H1 (cell line): Measurements from ENCODE around the gene UMPS. TPM values are rescaled to one million over a fixed set of nuclear protein-coding genes. Genes with fewer than 3 reads are reported as not detected.
A peak's percentile ranks its signal among the peaks of the same experiment; 100 is the strongest.

Experiments
- CTCF ChIA-PET: fragments of 300-600 bp; sonication (Branson Sonifier 250); formaldehyde crosslinking; loops from one replicate; lab custom pipeline; 2021; ENCODE audit not compliant: partially characterized antibody; lab: Charles Lee
- POLR2A ChIA-PET: fragments of 300-600 bp; sonication (Branson Sonifier 250); formaldehyde crosslinking; loops from one replicate; lab custom pipeline; 2021; ENCODE audit warnings: inconsistent platforms; ENCODE audit not compliant: partially characterized antibody; lab: Charles Lee
- DNase-seq, 2 experiments: peaks; one replicate each; pipeline versions ENCODE4 v3.0.0 to v3.0.0-alpha.2; 2010 to 2022; ENCODE audit warnings: low spot score in 2 of 2, low read depth in 1 of 2, mixed read lengths in 1 of 2
- FAIRE-seq: peaks from 2 replicates; lab custom pipeline; 2011; peaks lifted over from hg19 to GRCh38; lab: Jason Lieb, UNC
- H2AFZ ChIP-seq: 2 replicates; pipeline ENCODE4 v1.8.1; 2012; ENCODE audit warnings: low read length, inconsistent platforms
- H2AK5ac ChIP-seq: 2 replicates; pipeline ENCODE4 v1.6.1; 2013; ENCODE audit warnings: low read depth, low read length
- H2BK120ac ChIP-seq: replicated peaks from 2 replicates; pipeline ENCODE3; 2013; ENCODE audit warnings: low read depth, low read length, inconsistent platforms
- H2BK12ac ChIP-seq: 2 replicates; pipeline ENCODE4 v1.6.1; 2013; ENCODE audit warnings: low read depth, low read length
- H2BK15ac ChIP-seq: 2 replicates; pipeline ENCODE4 v1.6.1; 2013; ENCODE audit warnings: low read length
- H2BK20ac ChIP-seq: 2 replicates; pipeline ENCODE4 v1.6.1; 2013; ENCODE audit warnings: low read length
- H2BK5ac ChIP-seq: 2 replicates; pipeline ENCODE4 v1.6.1; 2013; ENCODE audit warnings: low read depth, low read length
- H3K14ac ChIP-seq: 2 replicates; pipeline ENCODE4 v1.6.1; 2013; ENCODE audit warnings: inconsistent platforms; ENCODE audit not compliant: insufficient read length
- H3K18ac ChIP-seq: 2 replicates; pipeline ENCODE4 v1.6.1; 2013; ENCODE audit warnings: low read length; ENCODE audit errors: extremely low read depth
- H3K23ac ChIP-seq: 2 replicates; pipeline ENCODE4 v1.6.1; 2013; ENCODE audit warnings: inconsistent platforms; ENCODE audit not compliant: insufficient read length
- H3K23me2 ChIP-seq: 2 replicates; pipeline ENCODE4 v1.6.1; 2013; ENCODE audit warnings: low read depth, low read length
- H3K27ac ChIP-seq: 2 replicates; pipeline ENCODE4 v1.6.1; 2011; ENCODE audit warnings: low read depth, low read length, inconsistent platforms
- H3K27me3 ChIP-seq, 4 experiments: replicated peaks in 1 of 4; 1 replicate in 1 of 4; 2 replicates in 3 of 4; pipeline versions ENCODE4 v1.6.1 to v1.8.1; 2011 to 2013; ENCODE audit warnings: low read length in 3 of 4, mild to moderate bottlenecking in 3 of 4, inconsistent platforms in 2 of 4, mixed read lengths in 2 of 4, moderate library complexity in 1 of 4; ENCODE audit not compliant: control insufficient read depth in 3 of 4, insufficient read depth in 3 of 4; ENCODE audit errors: extremely low read depth in 1 of 4
- H3K36me3 ChIP-seq, 4 experiments: 2 replicates each; pipeline versions ENCODE4 v1.6.1 to v1.8.1; 2011 to 2013; ENCODE audit warnings: mild to moderate bottlenecking in 4 of 4, low read length in 3 of 4, moderate library complexity in 2 of 4, control low read depth in 1 of 4, inconsistent platforms in 1 of 4; ENCODE audit not compliant: insufficient read depth in 4 of 4, control insufficient read depth in 2 of 4
- H3K4ac ChIP-seq: replicated peaks from 2 replicates; pipeline ENCODE3; 2013; ENCODE audit warnings: low read length, low read depth, mixed read lengths, inconsistent platforms; ENCODE audit not compliant: insufficient read length
- H3K4me1 ChIP-seq, 4 experiments: replicated peaks in 1 of 4; 1 replicate in 1 of 4; 2 replicates in 3 of 4; pipeline versions ENCODE4 v1.6.1 to v1.8.1; 2011 to 2013; ENCODE audit warnings: low read length in 3 of 4, inconsistent platforms in 2 of 4, mixed read lengths in 1 of 4; ENCODE audit not compliant: insufficient read depth in 4 of 4, control insufficient read depth in 3 of 4
- H3K4me2 ChIP-seq, 2 experiments: 2 replicates each; pipeline versions ENCODE4 v1.6.1 to v1.8.1; 2011 to 2013; ENCODE audit warnings: low read depth in 2 of 2, low read length in 2 of 2, control low read depth in 1 of 2, inconsistent platforms in 1 of 2, mild to moderate bottlenecking in 1 of 2; ENCODE audit not compliant: insufficient read depth in 1 of 2
- H3K4me3 ChIP-seq, 4 experiments: fragments of 200-600, 300-600 bp in 1 of 4; sonication (generic), shearing (Covaris generic), sonication (Bioruptor Twin) in 1 of 4; 2 replicates each; pipeline versions ENCODE4 v1.5.1 to v1.8.1; 2011 to 2016; ENCODE audit warnings: low read length in 4 of 4, low read depth in 3 of 4, control low read depth in 2 of 4, inconsistent platforms in 2 of 4, mild to moderate bottlenecking in 2 of 4, mixed read lengths in 1 of 4, moderate library complexity in 1 of 4; ENCODE audit not compliant: insufficient read depth in 2 of 4; ENCODE audit errors: extremely low read depth in 1 of 4
- H3K56ac ChIP-seq: replicated peaks from 2 replicates; pipeline ENCODE3; 2013; ENCODE audit warnings: low read depth, mild to moderate bottlenecking, mixed read lengths, low read length, inconsistent platforms; ENCODE audit not compliant: insufficient read length
- H3K79me1 ChIP-seq: 2 replicates; pipeline ENCODE4 v1.6.1; 2013; ENCODE audit warnings: low read depth, low read length, control low read depth
- H3K79me2 ChIP-seq, 2 experiments: 2 replicates each; pipeline versions ENCODE4 v1.6.1 to v1.8.1; 2012 to 2013; ENCODE audit warnings: low read length in 2 of 2, mild to moderate bottlenecking in 2 of 2, inconsistent platforms in 1 of 2; ENCODE audit not compliant: insufficient read depth in 2 of 2, control insufficient read depth in 1 of 2
- H3K9ac ChIP-seq, 4 experiments: replicated peaks in 1 of 4; 1 replicate in 1 of 4; 2 replicates in 3 of 4; pipeline versions ENCODE4 v1.6.1 to v1.8.1; 2011 to 2013; ENCODE audit warnings: low read depth in 3 of 4, low read length in 3 of 4, control low read depth in 2 of 4, mild to moderate bottlenecking in 2 of 4, moderate library complexity in 2 of 4, inconsistent platforms in 1 of 4; ENCODE audit errors: extremely low read depth in 1 of 4
- H3K9me3 ChIP-seq, 2 experiments: 2 replicates each; pipeline versions ENCODE4 v1.6.1 to v1.8.1; 2012 to 2013; ENCODE audit warnings: mild to moderate bottlenecking in 2 of 2, moderate library complexity in 2 of 2, control low read depth in 1 of 2, inconsistent platforms in 1 of 2, low read depth in 1 of 2, low read length in 1 of 2, mixed read lengths in 1 of 2; ENCODE audit not compliant: insufficient read depth in 2 of 2
- H4K20me1 ChIP-seq, 2 experiments: replicated peaks in 1 of 2; 2 replicates each; pipeline versions ENCODE3 to v1.8.1; 2011 to 2013; ENCODE audit warnings: inconsistent platforms in 2 of 2, low read length in 2 of 2, mild to moderate bottlenecking in 1 of 2; ENCODE audit not compliant: insufficient read depth in 2 of 2, control insufficient read depth in 1 of 2
- H4K5ac ChIP-seq: 2 replicates; pipeline ENCODE4 v1.6.1; 2013; ENCODE audit warnings: low read length, low read depth, mixed read lengths, inconsistent platforms; ENCODE audit not compliant: insufficient read length
- H4K8ac ChIP-seq: 2 replicates; pipeline ENCODE4 v1.8.0; 2013; ENCODE audit warnings: mild to moderate bottlenecking, moderate library complexity, low read length, inconsistent platforms; ENCODE audit not compliant: insufficient read depth; ENCODE audit errors: extremely low read depth
- H4K91ac ChIP-seq: replicated peaks from 2 replicates; pipeline ENCODE3; 2013; ENCODE audit warnings: low read length, mixed read lengths, inconsistent platforms; ENCODE audit not compliant: insufficient read length
- BCL11A ChIP-seq, 2 experiments: IDR thresholded peaks; one replicate each; pipeline ENCODE4 v1.6.1; 2011; ENCODE audit warnings: low read depth in 2 of 2, low read length in 2 of 2, mild to moderate bottlenecking in 2 of 2
- CEBPB ChIP-seq: IDR thresholded peaks from 2 replicates; pipeline ENCODE4 v1.6.1; 2012; ENCODE audit warnings: low read depth, low read length
- EGR1 ChIP-seq: IDR thresholded peaks from 2 replicates; pipeline ENCODE4 v1.6.1; 2011; ENCODE audit warnings: low read depth, low read length, borderline replicate concordance
- EZH2 ChIP-seq: fragments of 200-600 bp; sonication (generic); IDR thresholded peaks from 2 replicates; pipeline ENCODE4 v1.7.1; 2012; ENCODE audit warnings: low read depth, mild to moderate bottlenecking, moderate library complexity, low read length, inconsistent platforms; ENCODE audit not compliant: severe bottlenecking
- HDAC6 ChIP-seq: IDR thresholded peaks from one replicate; pipeline ENCODE4 v1.7.1; 2012; ENCODE audit warnings: low read depth, mild to moderate bottlenecking, inconsistent platforms, low read length, moderate library complexity
- KDM1A ChIP-seq: fragments of 200-600, 300-600 bp; sonication (generic); IDR thresholded peaks from 2 replicates; pipeline ENCODE4 v1.7.1; 2016; ENCODE audit warnings: mild to moderate bottlenecking, low read length, borderline replicate concordance
- MAFK ChIP-seq: IDR thresholded peaks from 2 replicates; pipeline ENCODE4 v1.6.1; 2012; ENCODE audit warnings: low read depth, mild to moderate bottlenecking, improper control_type of control experiment, low read length
- PHF8 ChIP-seq: fragments of 200-600 bp; sonication (generic); conservative IDR thresholded peaks from 2 replicates; pipeline ENCODE4 v1.7.1; 2012; ENCODE audit warnings: low read depth, mild to moderate bottlenecking, inconsistent platforms, low read length, moderate library complexity
- RBBP5 ChIP-seq: IDR thresholded peaks from 2 replicates; pipeline ENCODE4 v1.7.1; 2012; ENCODE audit warnings: low read depth, mild to moderate bottlenecking, inconsistent platforms, low read length, moderate library complexity, borderline replicate concordance
- SAP30 ChIP-seq: fragments of 300-600 bp; sonication (generic); IDR thresholded peaks from 2 replicates; pipeline ENCODE4 v1.7.1; 2012; ENCODE audit warnings: low read length, moderate library complexity, mild to moderate bottlenecking, inconsistent platforms; ENCODE audit not compliant: insufficient read depth, insufficient replicate concordance
- SIX5 ChIP-seq: IDR thresholded peaks from 2 replicates; pipeline ENCODE4 v1.6.1; 2011; ENCODE audit warnings: mild to moderate bottlenecking, low read depth, low read length
- SP4 ChIP-seq: IDR thresholded peaks from 2 replicates; pipeline ENCODE4 v1.6.1; 2012; ENCODE audit warnings: low read length, inconsistent platforms
- TAF1 ChIP-seq: IDR thresholded peaks from 2 replicates; pipeline ENCODE4 v1.6.1; 2011; ENCODE audit warnings: mild to moderate bottlenecking, low read depth, low read length
- TAF7 ChIP-seq: optimal IDR thresholded peaks from 2 replicates; pipeline ENCODE3; 2011; ENCODE audit warnings: low read depth, mild to moderate bottlenecking, inconsistent platforms, low read length, moderate library complexity, borderline replicate concordance
- WGBS, 2 experiments: shearing (Covaris generic) in 1 of 2; methylation state at CpG; one replicate each; pipeline versions ENCODE4 v1.1.6 to v1.1.7; 2013 to 2015; ENCODE audit warnings: low lambda C conversion rate in 2 of 2, mixed read lengths in 2 of 2, inconsistent platforms in 1 of 2, low coverage in 1 of 2, missing lambda C conversion rate in 1 of 2; ENCODE audit not compliant: insufficient replicate concordance in 2 of 2, insufficient coverage in 1 of 2, insufficient read length in 1 of 2; ENCODE audit errors: extremely low coverage in 1 of 2, missing lambda C conversion rate in 1 of 2; 5-methylcytosine and 5-hydroxymethylcytosine counted together
- polyA plus RNA-seq, 7 experiments: library from polyadenylated mRNA; depleted of rRNA in 3 of 7; stranded (reverse) in 5 of 7; unstranded in 2 of 7; fragments of >200 nt in 5 of 7; fragments of 200-250 nt in 2 of 7; gene quantifications; 1 replicate in 5 of 7; 2 replicates in 1 of 7; 4 replicates in 1 of 7; pipeline versions ENCODE4 v1.2.1 to v1.2.3, GENCODE V29; 2011 to 2013; ENCODE audit warnings: missing spikeins in 2 of 7, mixed read lengths in 2 of 7
- total RNA-seq: library from RNA; stranded (reverse); fragmentation: NEBNext Ultra II Directional; extraction: Animal tissue kit (Norgen Biotek cat#: 25700); gene quantifications from 2 replicates; pipeline ENCODE4 v1.2.1, GENCODE V29; 2021

The UMPS gene
- total and polyA plus RNA-seq, 2 of the 8 experiments (the other 6 are each of a cell fraction or from before 2014, with no cell fraction given): 32.8 to 59.0 TPM

GRCh38 chr3:124776856-124777255 is 46.6 kb downstream of the UMPS start:
- H3K36me3 ChIP-seq: peaks cover 0 to 2% (median 1%) of the 10 kb centered on the region in 4 experiments; a peak in 3 of 8 replicates
- peaks cover 3% of the 10 kb centered on the region; the same call in 1 of the 2 replicates for H3K23me2 ChIP-seq
- H2BK15ac ChIP-seq: no peak overlapping the region
- no peak overlapping the region for H3K18ac ChIP-seq
- H3K9me3 ChIP-seq: no peaks in the 10 kb centered on the region
- peaks cover 0 to 7% of the 10 kb centered on the region in 2 experiments for H4K20me1 ChIP-seq
- no peak overlapping the region for H3K9ac ChIP-seq
- no peak overlapping the region for H3K14ac ChIP-seq
- no peak overlapping the region for H4K8ac ChIP-seq
- no peak overlapping the region for H2BK20ac ChIP-seq
- no peak overlapping the region for H3K27ac ChIP-seq
- peaks cover 6 to 26% (median 15%) of the 10 kb centered on the region in 4 experiments for H3K4me1 ChIP-seq
- H4K91ac ChIP-seq: no peak overlapping the region
- H3K27me3 ChIP-seq: no peaks in the 10 kb centered on the region
- no peak overlapping the region for H3K23ac ChIP-seq
- H3K56ac ChIP-seq: no peak overlapping the region
- H3K4ac ChIP-seq: no peak overlapping the region
- H2BK120ac ChIP-seq: no peak overlapping the region
- no peak overlapping the region for H2AFZ ChIP-seq
- no peak for DNase-seq
- H3K4me3 ChIP-seq: no peak overlapping the region
- POLR2A ChIA-PET: interaction anchor here (1.0 kb wide), 1 partner anchor 46 kb away, joined by 4 read pairs; no protein-coding TSS in a partner anchor
- peaks cover 5% of the 10 kb centered on the region; the same call in 1 of the 2 replicates for H3K79me1 ChIP-seq
- H2AK5ac ChIP-seq: no peak overlapping the region
- H3K4me2 ChIP-seq: no peak overlapping the region
- no peak for FAIRE-seq
- H2BK5ac ChIP-seq: peak overlapping the region; percentile 41; the same call in 1 of the 2 replicates
- no peak overlapping the region for H2BK12ac ChIP-seq
- 91% methylated on average over 5 of the region's 5 CpGs; no CpG with 5 or more reads in 1 of the 2 experiments for WGBS, 2 experiments
- CTCF ChIA-PET: interaction anchor here (1.7 kb wide), 1 partner anchor 125 kb away, joined by 4 read pairs; no protein-coding TSS in a partner anchor
- no peak overlapping the region for H4K5ac ChIP-seq
- no peaks in the 10 kb centered on the region for H3K79me2 ChIP-seq
- TF ChIP-seq TAF1 (no peak), EGR1 (no peak), MAFK (no peak), TAF7 (no peak), SAP30 (no peak), EZH2 (no peak), SIX5 (no peak), SP4 (no peak), KDM1A (no peak), CEBPB (no peak), BCL11A (IDR thresholded peaks at IDR 0.05; ENCODE audit: low read depth in 2 of 2, low read length in 2 of 2) (no peak), PHF8 (no peak), HDAC6 (no peak), RBBP5 (no peak)
